HCEC 1CT (cell line): ENCODE data around the gene CGRRF1.

Source experiments
- DNase-seq: peaks from one replicate; pipeline ENCODE4 v3.0.0-alpha.2; 2017

Gene CGRRF1

GRCh38 chr14:54582334-54582733 is 72.6 kb downstream of the CGRRF1 start:
- no peak for DNase-seq

GRCh38 chr14:54584097-54584496 is 74.4 kb downstream of the CGRRF1 start:
- DNase-seq, result no peak

DNA sequence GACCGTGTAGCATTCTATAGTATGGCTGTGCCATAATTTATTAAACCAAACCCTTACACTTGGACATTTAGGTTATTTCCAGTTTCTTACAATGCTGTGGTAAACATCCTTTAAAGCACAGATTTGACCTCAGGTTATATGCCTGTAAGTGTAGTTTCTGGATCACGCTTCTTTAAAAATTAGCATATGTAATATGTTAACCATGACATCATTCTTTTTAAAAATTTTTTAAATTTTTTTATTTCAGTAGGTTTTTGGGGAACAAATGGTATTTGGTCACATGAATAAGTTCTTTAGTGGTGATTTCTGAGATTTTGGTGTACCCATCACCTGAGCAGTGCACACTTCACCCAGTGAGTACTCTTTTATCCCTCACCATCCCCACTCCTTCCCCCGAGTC is 75.5 kb downstream of the CGRRF1 start:
- DNase-seq, result no peak
